GM18868 (cell line): Measurements from ENCODE around the gene USP6NL.
A peak's percentile ranks its signal among the peaks of the same experiment; 100 is the strongest.
"Not testable (repeated sequence)": the region's sequence is repeated elsewhere in the genome, so short reads cannot be mapped to it uniquely, and the experiment has no call there.

Experiments
- ATAC-seq: cut with Tn5 transposase; IDR thresholded peaks from one replicate; pipeline ENCODE4 v1.9.1; 2021; ENCODE audit warnings: mild to moderate bottlenecking, moderate library complexity; ENCODE audit not compliant: unreplicated experiment

Gene USP6NL

GRCh38 chr10:11448545-11449244, 162.8 kb downstream of the USP6NL start:
- ATAC-seq = peak; percentile 80

DNA sequence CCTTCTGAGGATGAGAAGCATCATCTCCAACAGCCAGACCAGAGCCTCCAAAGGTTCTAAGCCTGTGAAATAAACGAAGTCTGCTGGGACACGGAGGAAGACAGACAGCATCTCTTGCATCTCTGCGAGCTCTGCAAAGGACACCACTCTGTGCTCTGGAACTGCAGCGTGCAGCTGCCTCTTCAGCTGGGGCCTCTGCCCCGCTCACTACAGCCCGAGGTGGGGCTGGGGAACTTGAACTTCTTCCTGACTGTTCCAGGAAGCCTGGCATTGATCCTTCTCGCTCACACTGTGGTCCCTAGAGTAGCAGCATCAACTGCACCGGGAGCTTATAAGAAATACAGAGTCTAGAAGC, 163.3 kb downstream of the USP6NL start:
- peak; percentile 60 for ATAC-seq

DNA sequence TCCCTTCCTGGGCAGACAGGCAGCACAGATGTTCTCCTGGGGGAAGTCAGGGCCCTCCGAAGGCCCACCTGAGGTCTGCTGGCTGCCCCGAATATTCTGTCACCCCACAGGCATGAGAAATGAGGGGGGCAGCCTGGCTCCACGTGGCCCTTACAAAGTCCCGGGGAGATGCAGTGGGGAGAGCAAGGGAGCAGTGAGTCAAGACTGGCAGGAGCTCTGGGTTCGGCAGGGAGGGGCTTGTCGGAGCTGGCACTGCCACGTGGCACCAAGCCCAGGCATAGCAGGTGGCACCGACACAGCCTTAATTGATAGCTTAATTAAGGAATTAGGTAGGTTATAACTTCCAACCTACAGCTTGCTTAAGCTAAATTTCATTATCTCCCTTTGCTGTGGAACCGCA, 163.9 kb downstream of the USP6NL start:
- ATAC-seq = no peak

- ATAC-seq = no peak
Observed at GRCh38 chr10:11446864-11447263, 164.6 kb downstream of the USP6NL start.

- no peak for ATAC-seq
Observed at GRCh38 chr10:11446133-11446532, 165.3 kb downstream of the USP6NL start.

DNA sequence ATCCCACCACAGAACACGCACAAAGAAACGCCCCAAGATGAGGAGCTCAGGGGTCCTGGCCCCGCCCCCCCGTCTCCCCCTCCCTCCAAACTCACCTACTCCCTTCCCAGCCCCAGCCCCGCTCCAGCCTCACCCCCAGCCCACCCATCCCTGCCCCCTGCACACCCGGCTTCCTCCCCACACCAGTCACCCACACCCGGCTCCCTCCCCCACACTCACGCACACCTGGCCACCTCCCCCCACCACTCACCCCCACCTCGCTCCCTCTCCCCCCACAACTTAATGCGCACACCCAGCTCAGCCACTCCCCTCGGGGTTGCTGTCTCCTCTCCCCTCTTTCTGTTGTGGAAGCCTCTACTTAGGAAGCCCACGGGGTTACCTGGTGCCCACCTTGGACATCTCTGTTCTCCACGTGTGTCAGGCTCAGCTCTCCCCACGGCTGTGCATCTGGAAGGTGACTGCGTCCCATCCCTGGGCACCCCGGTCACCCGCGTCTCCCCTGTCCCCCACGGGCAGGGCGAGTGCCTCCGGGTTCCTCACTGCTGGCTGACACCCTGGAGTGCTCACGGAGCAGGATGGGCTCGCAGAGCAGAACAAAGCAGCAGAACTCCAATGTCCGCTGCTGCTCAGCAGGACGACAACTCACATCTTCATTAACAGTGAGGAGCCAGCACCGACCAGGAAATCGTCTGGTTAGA, 166.8 kb downstream of the USP6NL start:
- ATAC-seq = no peak

GRCh38 chr10:11444155-11444530, 167.3 kb downstream of the USP6NL start:
- ATAC-seq = no peak

DNA sequence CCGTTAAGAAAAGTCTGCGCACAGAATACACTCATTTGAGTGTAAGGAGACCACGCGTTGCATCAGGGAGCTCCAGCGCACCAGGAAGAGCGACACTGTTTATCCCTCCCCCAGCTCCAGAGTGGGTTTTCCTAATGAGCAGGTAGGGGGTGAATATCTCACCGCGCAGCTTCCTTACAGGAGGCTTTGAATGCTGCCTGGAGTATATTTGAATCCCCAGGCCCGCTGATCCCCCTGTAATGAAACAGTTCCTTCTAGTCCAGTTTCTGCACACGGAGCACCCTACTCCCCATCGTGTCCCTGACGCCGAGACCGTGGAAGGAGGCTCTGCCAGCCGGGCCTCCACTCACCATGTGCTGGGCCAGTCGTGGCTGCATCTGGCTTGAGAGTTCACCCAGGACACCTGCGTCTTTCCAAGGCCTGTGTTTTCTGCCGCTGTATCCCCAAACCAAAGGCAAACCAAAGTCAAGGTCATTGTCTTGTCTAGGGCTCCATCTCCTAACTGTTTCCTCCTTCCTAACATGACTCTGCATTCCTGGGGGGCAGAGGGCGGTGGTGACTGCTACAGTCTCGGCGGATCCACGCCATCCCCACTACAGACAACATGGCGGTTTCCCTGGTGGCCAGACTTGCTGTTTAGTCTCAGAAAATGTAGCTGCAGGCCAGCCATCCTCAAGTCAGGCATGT, 167.8 kb downstream of the USP6NL start:
- ATAC-seq = no peak

GRCh38 chr10:11442001-11442773, 169.3 kb downstream of the USP6NL start:
- ATAC-seq = peak; percentile 42

GRCh38 chr10:11441151-11441535, 170.3 kb downstream of the USP6NL start:
- ATAC-seq = no peak

GRCh38 chr10:11440250-11441150, 170.9 kb downstream of the USP6NL start:
- peak; percentile 55 for ATAC-seq

DNA sequence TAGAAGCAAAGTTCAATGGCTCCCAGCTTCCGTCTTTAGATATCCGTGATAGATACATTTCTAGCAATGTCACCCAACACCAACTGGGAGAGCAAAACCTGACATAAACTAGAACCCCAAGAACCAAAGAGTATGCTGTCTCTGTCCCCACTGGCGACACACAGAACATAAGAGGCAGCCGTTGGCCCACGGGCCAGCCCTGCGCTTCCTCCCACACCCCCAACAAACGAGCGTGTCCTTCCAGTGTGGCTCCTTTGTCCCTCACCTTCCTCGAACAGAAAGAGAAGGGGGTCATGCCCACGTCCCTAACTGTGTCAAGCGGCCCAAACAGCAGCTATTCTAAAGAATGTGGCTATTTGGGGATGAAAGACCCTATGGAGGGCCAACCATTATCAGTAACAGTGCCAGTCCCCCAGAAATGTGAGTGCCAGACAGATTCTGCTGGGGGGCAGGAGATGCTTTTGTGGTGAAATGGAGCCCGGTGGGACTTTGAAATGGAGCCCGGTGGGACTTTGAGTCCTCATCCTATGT, 171.9 kb downstream of the USP6NL start:
- ATAC-seq = no peak

DNA sequence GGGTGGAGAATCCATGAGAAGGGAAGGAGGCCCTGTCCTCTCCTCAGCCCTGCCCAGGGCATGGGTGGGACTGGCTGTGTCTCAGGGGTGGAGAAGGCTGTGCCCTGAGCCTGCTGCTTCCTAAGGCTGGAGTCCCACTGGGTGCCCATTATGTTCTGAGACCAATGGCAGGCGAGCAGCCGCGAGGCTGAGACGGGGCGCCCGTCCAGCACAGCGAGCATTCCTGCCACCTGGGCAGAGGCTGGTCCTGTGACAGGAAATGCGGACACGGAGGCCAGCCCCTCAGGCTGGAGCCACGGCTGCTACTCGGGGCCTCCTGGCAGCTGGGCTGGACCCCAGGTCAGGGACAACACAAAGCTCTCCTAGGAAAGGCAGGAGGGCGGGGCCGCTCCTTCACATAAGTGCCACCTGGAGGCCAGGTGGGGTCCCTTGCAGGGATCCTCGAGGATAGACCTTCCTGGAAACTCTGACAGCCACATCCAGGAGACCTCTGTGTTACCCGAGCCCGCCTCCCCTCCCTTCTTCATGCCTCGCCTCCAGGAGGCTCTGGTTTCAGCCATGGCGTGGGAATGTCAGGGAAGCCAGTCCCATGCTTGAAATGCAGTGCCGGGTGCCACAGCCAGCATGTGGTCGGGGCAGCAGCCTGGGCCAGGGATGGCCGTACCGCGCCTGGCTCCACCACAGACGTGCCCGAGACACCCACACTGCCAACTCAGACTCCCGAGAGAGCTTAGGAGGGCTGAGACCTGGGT, 173.9 kb downstream of the USP6NL start:
- ATAC-seq = no peak

DNA sequence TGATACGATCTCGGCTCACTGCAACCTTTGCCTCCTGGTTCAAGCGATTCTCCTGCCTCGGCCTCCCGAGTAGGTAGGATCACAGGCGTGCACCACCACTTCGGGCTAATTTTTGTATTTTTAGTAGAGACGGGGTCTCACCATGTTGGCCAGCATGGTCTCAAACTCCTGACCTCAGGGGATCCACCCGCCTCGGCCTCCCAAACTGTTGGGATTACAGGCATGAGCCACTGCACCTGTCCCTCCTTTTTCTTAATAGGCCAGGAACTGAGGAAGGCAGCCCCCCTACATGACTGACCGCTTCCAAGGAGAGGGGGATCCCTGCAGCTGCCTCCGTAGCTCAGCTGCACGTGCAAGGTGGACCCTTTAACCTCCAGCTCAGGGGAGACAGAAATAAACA, 175.0 kb downstream of the USP6NL start:
- ATAC-seq = not testable (repeated sequence)

- ATAC-seq = no peak
Observed at GRCh38 chr10:11435581-11435981, 175.9 kb downstream of the USP6NL start.

DNA sequence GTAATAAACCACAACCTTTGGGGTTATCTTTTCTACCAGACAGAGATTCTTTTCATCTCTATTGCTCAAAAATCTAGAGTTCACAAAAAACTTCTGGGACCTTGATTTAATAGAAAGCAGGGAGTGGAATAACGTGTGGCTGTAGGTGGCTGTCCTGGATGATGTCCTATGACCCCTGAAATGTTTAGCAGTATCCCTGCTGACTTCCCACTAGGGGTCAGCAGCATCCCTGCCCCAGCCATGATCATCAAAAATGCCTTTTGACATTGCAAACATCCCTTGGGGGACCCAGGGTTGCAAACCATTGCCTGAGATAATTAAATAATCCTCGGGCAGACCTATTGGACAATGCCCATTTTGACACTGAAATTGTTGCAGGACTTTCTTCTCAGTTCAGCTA, 177.1 kb downstream of the USP6NL start:
- ATAC-seq = no peak

- no peak for ATAC-seq
Observed at GRCh38 chr10:11433657-11434056, 177.8 kb downstream of the USP6NL start.

GRCh38 chr10:11431216-11431555, 180.3 kb downstream of the USP6NL start:
- no peak for ATAC-seq

DNA sequence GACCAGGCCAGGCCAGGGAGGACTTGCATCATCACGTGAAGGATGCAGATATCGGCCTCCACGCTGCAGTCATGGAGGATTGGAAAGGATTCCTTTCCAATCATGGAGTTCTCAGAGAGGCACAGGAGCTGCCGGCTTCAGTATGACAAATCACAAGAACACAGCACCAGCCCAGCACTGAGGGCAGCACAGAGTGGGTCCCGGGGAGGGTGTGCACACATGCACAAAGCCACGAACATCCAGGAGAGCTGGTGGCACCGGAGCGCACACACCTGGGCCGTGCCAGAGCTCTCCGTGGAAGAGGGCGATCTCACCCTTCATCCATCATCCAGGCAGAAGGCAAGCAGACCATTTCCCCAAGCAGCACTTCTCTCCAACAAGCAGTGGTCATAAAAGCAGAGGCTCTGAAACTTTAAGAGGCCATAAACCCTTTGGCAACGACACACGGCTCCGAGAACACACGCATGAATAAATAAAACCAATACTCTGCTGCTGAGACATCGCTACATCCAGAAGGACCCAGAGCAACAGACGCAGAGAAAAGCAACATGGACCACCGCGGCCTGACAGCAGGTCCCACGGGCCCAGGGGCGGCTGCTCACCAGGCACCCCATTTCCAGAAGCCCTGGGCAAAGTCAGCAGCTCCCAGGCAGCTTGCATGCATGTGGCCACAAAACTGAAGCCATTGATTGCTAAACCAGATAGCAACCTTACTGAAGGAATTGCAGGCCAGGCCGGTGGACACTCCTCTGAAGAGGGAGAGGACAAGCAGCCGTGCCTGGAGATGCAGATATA, 180.8 kb downstream of the USP6NL start:
- no peak for ATAC-seq
